PC-3 (cell line): ENCODE results near the gene KCNQ5.

Source experiments
- CTCF ChIP-seq: fragments of 300-600 bp; sonication (generic); conservative IDR thresholded peaks from 2 replicates; pipeline ENCODE4 v1.5.1; 2017; ENCODE audit warnings: antibody characterized with exemption, low read depth, mild to moderate bottlenecking, low read length
- EZH2 ChIP-seq: fragments of 300-600 bp; sonication (generic); IDR thresholded peaks from one replicate; pipeline ENCODE4 v1.6.1; 2017; ENCODE audit warnings: antibody characterized with exemption, mild to moderate bottlenecking, low read length; ENCODE audit not compliant: unreplicated experiment

GRCh38 chr6:73231986-73232391, 610.1 kb downstream of the KCNQ5 start:
- TF ChIP-seq EZH2 (no peak), CTCF (no peak)
